Activated CD8-positive, alpha-beta T cell treated with anti-CD3 and anti-CD28 coated beads for 36 hours (primary cell): ENCODE data around the gene TRIM32. TPM values are rescaled to one million over a fixed set of nuclear protein-coding genes. Genes with fewer than 3 reads are reported as not detected.

Experiments used
- ATAC-seq: fragments of 200-7000 bp; cut with Tn5 transposase; one replicate; pipeline ENCODE4 v1.10.0; 2021; ENCODE audit warnings: mild to moderate bottlenecking, moderate library complexity
- CTCF ChIA-PET: fragments of 350-600 bp; sonication (Branson Sonifier 250); formaldehyde crosslinking; loops from one replicate; lab custom pipeline; 2021; ENCODE audit warnings: antibody characterized with exemption; lab: Charles Lee
- POLR2A ChIA-PET: fragments of 350-600 bp; sonication (Branson Sonifier 250); formaldehyde crosslinking; loops from one replicate; lab custom pipeline; 2021; ENCODE audit warnings: antibody characterized with exemption; lab: Charles Lee
- DNase-seq: peaks from one replicate; pipeline ENCODE4 v3.0.0-alpha.2; 2020
- H3K27ac Mint-ChIP-seq: one replicate; pipeline ENCODE4 v1.8.0; 2021; ENCODE audit warnings: mild to moderate bottlenecking, mixed read lengths
- H3K27me3 Mint-ChIP-seq: one replicate; pipeline ENCODE4 v1.8.0; 2021; ENCODE audit warnings: mixed read lengths
- H3K36me3 Mint-ChIP-seq: one replicate; pipeline ENCODE4 v1.8.0; 2021; ENCODE audit warnings: low read depth, mixed read lengths
- H3K4me1 Mint-ChIP-seq: one replicate; pipeline ENCODE4 v1.8.0; 2021; ENCODE audit warnings: low read depth, mixed read lengths
- H3K4me3 Mint-ChIP-seq: one replicate; pipeline ENCODE4 v1.8.0; 2021; ENCODE audit warnings: mild to moderate bottlenecking, moderate library complexity, mixed read lengths
- H3K9me3 Mint-ChIP-seq: one replicate; pipeline ENCODE4 v1.8.0; 2021; ENCODE audit warnings: mixed read lengths
- intact Hi-C: fragments of 100-400 bp; cut with micrococcal nuclease; formaldehyde crosslinking; loops from one replicate; pipeline ENCODE4 v1.10.0; 2022
- total RNA-seq, 2 experiments: library from RNA; stranded (reverse); gene quantifications; one replicate each; pipeline ENCODE4 v1.2.3, GENCODE V29; 2021
- TF ChIP-seq, protein P1 (sequence below): fragments of 200-600 bp; IDR thresholded peaks from one replicate; pipeline ENCODE4 v1.8.0; 2022; ENCODE audit warnings: antibody characterized with exemption, mild to moderate bottlenecking

The TRIM32 gene
- total RNA-seq, 2 experiments from 2014 or later, result 14.6 to 15.0 TPM

- no peak for ATAC-seq
- no peak overlapping the region for H3K27ac Mint-ChIP-seq
- H3K4me3 Mint-ChIP-seq, result no peak overlapping the region
- intact Hi-C loops, result no loop called here
- no peaks in the 10 kb centered on the region for H3K36me3 Mint-ChIP-seq
- ChIA-PET POLR2A (no interaction called here), CTCF (no interaction called here)
- TF ChIP-seq, protein P1, sequence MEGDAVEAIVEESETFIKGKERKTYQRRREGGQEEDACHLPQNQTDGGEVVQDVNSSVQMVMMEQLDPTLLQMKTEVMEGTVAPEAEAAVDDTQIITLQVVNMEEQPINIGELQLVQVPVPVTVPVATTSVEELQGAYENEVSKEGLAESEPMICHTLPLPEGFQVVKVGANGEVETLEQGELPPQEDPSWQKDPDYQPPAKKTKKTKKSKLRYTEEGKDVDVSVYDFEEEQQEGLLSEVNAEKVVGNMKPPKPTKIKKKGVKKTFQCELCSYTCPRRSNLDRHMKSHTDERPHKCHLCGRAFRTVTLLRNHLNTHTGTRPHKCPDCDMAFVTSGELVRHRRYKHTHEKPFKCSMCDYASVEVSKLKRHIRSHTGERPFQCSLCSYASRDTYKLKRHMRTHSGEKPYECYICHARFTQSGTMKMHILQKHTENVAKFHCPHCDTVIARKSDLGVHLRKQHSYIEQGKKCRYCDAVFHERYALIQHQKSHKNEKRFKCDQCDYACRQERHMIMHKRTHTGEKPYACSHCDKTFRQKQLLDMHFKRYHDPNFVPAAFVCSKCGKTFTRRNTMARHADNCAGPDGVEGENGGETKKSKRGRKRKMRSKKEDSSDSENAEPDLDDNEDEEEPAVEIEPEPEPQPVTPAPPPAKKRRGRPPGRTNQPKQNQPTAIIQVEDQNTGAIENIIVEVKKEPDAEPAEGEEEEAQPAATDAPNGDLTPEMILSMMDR, result no peak
- H3K27me3 Mint-ChIP-seq, result peaks cover 3% of the 10 kb centered on the region
- H3K9me3 Mint-ChIP-seq, result no peaks in the 10 kb centered on the region
- H3K4me1 Mint-ChIP-seq, result peaks cover 4% of the 10 kb centered on the region
- DNase-seq, result no peak
These were observed 26.2 kb downstream of the TRIM32 start for GRCh38 chr9:116713271-116713670.

GRCh38 chr9:116715751-116716150, 28.6 kb downstream of the TRIM32 start:
- Mint-ChIP-seq H3K27ac (no peak overlapping the region), H3K4me1 (peaks cover 4% of the 10 kb centered on the region), H3K36me3 (no peaks in the 10 kb centered on the region), H3K4me3 (no peak overlapping the region), H3K9me3 (no peaks in the 10 kb centered on the region), H3K27me3 (peaks cover 3% of the 10 kb centered on the region)
- ChIA-PET POLR2A (no interaction called here), CTCF (no interaction called here)
- TF ChIP-seq, protein P1, result no peak
- no peak for DNase-seq
- ATAC-seq, result no peak
- intact Hi-C loops, result no loop called here

DNA sequence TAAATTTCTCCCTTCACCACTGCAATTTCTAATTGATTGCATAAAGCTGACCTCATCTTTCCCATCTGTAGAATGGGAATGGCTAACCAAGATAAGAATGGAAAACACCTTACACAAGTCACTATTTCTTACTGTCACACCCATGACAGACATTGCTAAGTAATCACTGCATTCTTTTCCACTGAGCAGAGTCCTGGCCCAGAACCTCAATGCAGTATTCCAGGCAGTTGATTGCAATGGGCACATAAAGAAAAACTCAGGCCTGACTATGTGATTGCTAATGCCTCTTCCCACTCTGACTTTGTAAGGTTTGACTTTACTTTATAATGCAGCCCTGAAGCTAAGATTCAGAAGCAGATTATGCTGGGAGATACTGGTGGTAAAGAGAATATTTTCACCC, 29.3 kb downstream of the TRIM32 start:
- Mint-ChIP-seq H3K4me3 (no peak overlapping the region), H3K36me3 (no peaks in the 10 kb centered on the region), H3K9me3 (no peaks in the 10 kb centered on the region), H3K27me3 (peaks cover 3% of the 10 kb centered on the region), H3K4me1 (peaks cover 4% of the 10 kb centered on the region), H3K27ac (no peak overlapping the region)
- ChIA-PET CTCF (interaction anchor here (2.1 kb wide), 1 partner anchor 20 kb away, joined by 10 read pairs; no protein-coding TSS in a partner anchor), POLR2A (no interaction called here)
- TF ChIP-seq, protein P1, result no peak
- no peak for ATAC-seq
- intact Hi-C loops, result no loop called here
- DNase-seq, result no peak

GRCh38 chr9:116717150-116717549, 30.0 kb downstream of the TRIM32 start:
- no peaks in the 10 kb centered on the region for H3K9me3 Mint-ChIP-seq
- ATAC-seq, result no peak
- peaks cover 4% of the 10 kb centered on the region for H3K27me3 Mint-ChIP-seq
- no peak overlapping the region for H3K4me3 Mint-ChIP-seq
- CTCF ChIA-PET, result interaction anchor here (2.1 kb wide), 1 partner anchor 20 kb away, joined by 10 read pairs; no protein-coding TSS in a partner anchor
- H3K36me3 Mint-ChIP-seq, result no peaks in the 10 kb centered on the region
- intact Hi-C loops, result no loop called here
- no peak for DNase-seq
- TF ChIP-seq, protein P1, result no peak
- no peak overlapping the region for H3K27ac Mint-ChIP-seq
- POLR2A ChIA-PET, result no interaction called here
- H3K4me1 Mint-ChIP-seq, result peaks cover 4% of the 10 kb centered on the region

DNA sequence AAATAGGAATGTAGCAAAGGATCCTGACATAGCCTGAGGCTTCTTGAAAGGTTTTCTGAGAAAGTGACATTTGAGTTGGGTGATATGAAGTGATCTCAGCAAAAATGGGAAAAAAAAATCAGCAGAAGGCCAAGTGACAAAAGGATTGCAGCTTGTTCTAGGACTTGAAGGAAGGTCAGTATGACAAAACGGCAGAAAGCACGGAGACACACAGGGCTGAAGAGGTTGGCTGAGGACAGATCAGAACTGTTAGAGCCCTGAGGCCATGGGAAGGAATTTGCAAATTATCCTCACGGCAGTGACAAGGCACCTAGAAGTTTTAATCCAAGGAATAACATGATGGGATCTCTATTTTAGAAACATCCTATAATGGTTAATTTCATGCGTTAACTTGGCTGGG, 31.0 kb downstream of the TRIM32 start:
- intact Hi-C loops, result no loop called here
- ChIA-PET CTCF (interaction anchor here (2.1 kb wide), 1 partner anchor 19 kb away, joined by 10 read pairs; no protein-coding TSS in a partner anchor), POLR2A (no interaction called here)
- H3K27ac Mint-ChIP-seq, result no peak overlapping the region
- H3K4me3 Mint-ChIP-seq, result no peak overlapping the region
- peaks cover 4% of the 10 kb centered on the region for H3K4me1 Mint-ChIP-seq
- TF ChIP-seq, protein P1, result no peak
- no peaks in the 10 kb centered on the region for H3K9me3 Mint-ChIP-seq
- H3K27me3 Mint-ChIP-seq, result peaks cover 4% of the 10 kb centered on the region
- no peaks in the 10 kb centered on the region for H3K36me3 Mint-ChIP-seq
- DNase-seq, result no peak
- ATAC-seq, result no peak
